ENCODE measurements around the gene CACNA2D1.
A peak's percentile ranks its signal among the peaks of the same experiment; 100 is the strongest.

The CACNA2D1 gene

GRCh38 chr7:82442492-82443035 is 1.0 kb downstream of the CACNA2D1 start:
- no CpG with 5 or more reads among the region's 22 CpGs for WGBS, 2 donors (ENCODE audit: extremely low coverage in 2 of 2, insufficient read length in 2 of 2, insufficient replicate concordance in 1 of 2)
- H2BK120ac ChIP-seq (ENCODE audit: low read depth, low read length): no peak overlapping the region
- peak overlapping the region; percentile 100 for H2AFZ ChIP-seq (ENCODE audit: low read length)
- peak overlapping the region; percentile 64 for H3K18ac ChIP-seq (ENCODE audit: low read length)
- no peak overlapping the region for H4K8ac ChIP-seq (ENCODE audit: low read depth, low read length)
- H3K9ac ChIP-seq (ENCODE audit: low read depth, low read length, poor library complexity): peak overlapping the region; percentile 60
- H3K4me3 ChIP-seq (ENCODE audit: low read length in 2 of 2): peak overlapping the region; percentile 66 to 84
- H3K27ac ChIP-seq (replicated peaks; ENCODE audit: low read length): no peak overlapping the region
- H3K36me3 ChIP-seq (replicated peaks in 1 of 2; ENCODE audit: control insufficient read depth in 2 of 2, insufficient read depth in 2 of 2, low read length in 2 of 2): no peaks in the 10 kb centered on the region
- no peak overlapping the region for H4K91ac ChIP-seq (ENCODE audit: low read depth, low read length, poor library complexity)
- peaks cover 2% of the 10 kb centered on the region for H3K79me1 ChIP-seq (ENCODE audit: low read depth, low read length)
- H3K4ac ChIP-seq (ENCODE audit: low read length): no peak overlapping the region
- H3K4me2 ChIP-seq (ENCODE audit: insufficient read depth, low read length, poor library complexity, severe bottlenecking): peak overlapping the region; percentile 100
- peaks cover 2 to 5% of the 10 kb centered on the region in 2 donors for H3K4me1 ChIP-seq (ENCODE audit: control insufficient read depth in 2 of 2, insufficient read depth in 1 of 2, low read depth in 1 of 2, low read length in 2 of 2)
- H2BK5ac ChIP-seq (ENCODE audit: low read length): no peak overlapping the region
- H2AK5ac ChIP-seq (ENCODE audit: low read depth, low read length): no peak overlapping the region
- no peak for DNase-seq (ENCODE audit: low spot score)
- H3K23ac ChIP-seq (ENCODE audit: low read depth, low read length, poor library complexity): no peak overlapping the region
- peaks cover 3 to 68% (median 9%) of the 10 kb centered on the region in 3 experiments for H3K27me3 ChIP-seq (ENCODE audit: control insufficient read depth in 3 of 3, insufficient read depth in 3 of 3, low read depth in 1 of 3, low read length in 3 of 3)
- H2BK12ac ChIP-seq (ENCODE audit: low read length): no peak overlapping the region
- no peak overlapping the region for H2BK15ac ChIP-seq (ENCODE audit: low read length)
- no peaks in the 10 kb centered on the region for H3K9me3 ChIP-seq (replicated peaks in 1 of 2; ENCODE audit: control insufficient read depth in 2 of 2, insufficient read depth in 1 of 2, low read depth in 1 of 2, low read length in 2 of 2)
- peak overlapping the region; percentile 31 for H3K14ac ChIP-seq (ENCODE audit: low read length)

- Histone ChIP-seq H2BK120ac (ENCODE audit: low read depth, low read length) (no peak overlapping the region), H2BK5ac (ENCODE audit: low read length) (no peak overlapping the region), H4K91ac (ENCODE audit: low read depth, low read length, poor library complexity) (no peak overlapping the region), H3K4me2 (ENCODE audit: insufficient read depth, low read length, poor library complexity, severe bottlenecking) (no peak overlapping the region), H2AK5ac (ENCODE audit: low read depth, low read length) (no peak overlapping the region), H3K4ac (ENCODE audit: low read length) (no peak overlapping the region), H3K9ac (ENCODE audit: low read depth, low read length, poor library complexity) (no peak overlapping the region), H3K79me1 (ENCODE audit: low read depth, low read length) (peaks cover 2% of the 10 kb centered on the region), H4K8ac (ENCODE audit: low read depth, low read length) (no peak overlapping the region), H3K36me3 (replicated peaks in 1 of 2; ENCODE audit: control insufficient read depth in 2 of 2, insufficient read depth in 2 of 2, low read length in 2 of 2) (no peaks in the 10 kb centered on the region), H3K18ac (ENCODE audit: low read length) (no peak overlapping the region), H3K14ac (ENCODE audit: low read length) (no peak overlapping the region), H3K27me3 (ENCODE audit: control insufficient read depth in 3 of 3, insufficient read depth in 3 of 3, low read depth in 1 of 3, low read length in 3 of 3) (peaks cover 3 to 63% (median 9%) of the 10 kb centered on the region in 3 experiments), H2AFZ (ENCODE audit: low read length) (no peak overlapping the region), H2BK15ac (ENCODE audit: low read length) (no peak overlapping the region), H3K27ac (replicated peaks; ENCODE audit: low read length) (no peak overlapping the region), H2BK12ac (ENCODE audit: low read length) (no peak overlapping the region), H3K23ac (ENCODE audit: low read depth, low read length, poor library complexity) (no peak overlapping the region), H3K4me3 (ENCODE audit: low read length in 2 of 2) (peak overlapping the region in 1 of 2 donors; percentile 66), H3K9me3 (replicated peaks in 1 of 2; ENCODE audit: control insufficient read depth in 2 of 2, insufficient read depth in 1 of 2, low read depth in 1 of 2, low read length in 2 of 2) (no peaks in the 10 kb centered on the region), H3K4me1 (ENCODE audit: control insufficient read depth in 2 of 2, insufficient read depth in 1 of 2, low read depth in 1 of 2, low read length in 2 of 2) (peaks cover 2 to 5% of the 10 kb centered on the region in 2 donors)
- WGBS, 2 donors (ENCODE audit: extremely low coverage in 2 of 2, insufficient read length in 2 of 2, insufficient replicate concordance in 1 of 2): no CpG with 5 or more reads among the region's 9 CpGs
- no peak for DNase-seq (ENCODE audit: low spot score)
These were observed 1.7 kb downstream of the CACNA2D1 start for GRCh38 chr7:82441669-82442478.

GRCh38 chr7:82438521-82438920 is 5.1 kb downstream of the CACNA2D1 start:
- Histone ChIP-seq H3K4me3 (ENCODE audit: low read length in 2 of 2) (no peak overlapping the region), H3K18ac (ENCODE audit: low read length) (no peak overlapping the region), H3K27ac (replicated peaks; ENCODE audit: low read length) (no peak overlapping the region), H3K9ac (ENCODE audit: low read depth, low read length, poor library complexity) (no peak overlapping the region), H3K79me1 (ENCODE audit: low read depth, low read length) (peaks cover 2% of the 10 kb centered on the region), H2BK12ac (ENCODE audit: low read length) (no peak overlapping the region), H3K4me2 (ENCODE audit: insufficient read depth, low read length, poor library complexity, severe bottlenecking) (no peak overlapping the region), H2AFZ (ENCODE audit: low read length) (no peak overlapping the region), H3K27me3 (ENCODE audit: control insufficient read depth in 3 of 3, insufficient read depth in 3 of 3, low read depth in 1 of 3, low read length in 3 of 3) (peaks cover 3 to 50% (median 9%) of the 10 kb centered on the region in 3 experiments), H3K4ac (ENCODE audit: low read length) (no peak overlapping the region), H3K36me3 (replicated peaks in 1 of 2; ENCODE audit: control insufficient read depth in 2 of 2, insufficient read depth in 2 of 2, low read length in 2 of 2) (no peaks in the 10 kb centered on the region), H3K14ac (ENCODE audit: low read length) (no peak overlapping the region), H4K8ac (ENCODE audit: low read depth, low read length) (no peak overlapping the region), H3K4me1 (ENCODE audit: control insufficient read depth in 2 of 2, insufficient read depth in 1 of 2, low read depth in 1 of 2, low read length in 2 of 2) (peaks cover 2 to 3% of the 10 kb centered on the region in 2 donors), H4K91ac (ENCODE audit: low read depth, low read length, poor library complexity) (no peak overlapping the region), H3K9me3 (replicated peaks in 1 of 2; ENCODE audit: control insufficient read depth in 2 of 2, insufficient read depth in 1 of 2, low read depth in 1 of 2, low read length in 2 of 2) (no peaks in the 10 kb centered on the region), H2BK5ac (ENCODE audit: low read length) (no peak overlapping the region), H3K23ac (ENCODE audit: low read depth, low read length, poor library complexity) (no peak overlapping the region), H2AK5ac (ENCODE audit: low read depth, low read length) (no peak overlapping the region), H2BK15ac (ENCODE audit: low read length) (no peak overlapping the region), H2BK120ac (ENCODE audit: low read depth, low read length) (no peak overlapping the region)
- no CpG with 5 or more reads among the region's 5 CpGs for WGBS, 2 donors (ENCODE audit: extremely low coverage in 2 of 2, insufficient read length in 2 of 2, insufficient replicate concordance in 1 of 2)
- no peak for DNase-seq (ENCODE audit: low spot score)

GRCh38 chr7:82435769-82436168 is 7.8 kb downstream of the CACNA2D1 start:
- H3K4me1 ChIP-seq (ENCODE audit: control insufficient read depth in 2 of 2, insufficient read depth in 1 of 2, low read depth in 1 of 2, low read length in 2 of 2): no peaks in the 10 kb centered on the region
- H2BK15ac ChIP-seq (ENCODE audit: low read length): no peak overlapping the region
- H3K9me3 ChIP-seq (replicated peaks in 1 of 2; ENCODE audit: control insufficient read depth in 2 of 2, insufficient read depth in 1 of 2, low read depth in 1 of 2, low read length in 2 of 2): no peaks in the 10 kb centered on the region
- H3K27ac ChIP-seq (replicated peaks; ENCODE audit: low read length): no peak overlapping the region
- H4K8ac ChIP-seq (ENCODE audit: low read depth, low read length): no peak overlapping the region
- H2BK12ac ChIP-seq (ENCODE audit: low read length): no peak overlapping the region
- no CpG with 5 or more reads among the region's 5 CpGs for WGBS, 2 donors (ENCODE audit: extremely low coverage in 2 of 2, insufficient read length in 2 of 2, insufficient replicate concordance in 1 of 2)
- H3K4me2 ChIP-seq (ENCODE audit: insufficient read depth, low read length, poor library complexity, severe bottlenecking): no peak overlapping the region
- peaks cover 0 to 34% (median 0%) of the 10 kb centered on the region in 3 experiments for H3K27me3 ChIP-seq (ENCODE audit: control insufficient read depth in 3 of 3, insufficient read depth in 3 of 3, low read depth in 1 of 3, low read length in 3 of 3)
- no peak overlapping the region for H3K23ac ChIP-seq (ENCODE audit: low read depth, low read length, poor library complexity)
- H2AFZ ChIP-seq (ENCODE audit: low read length): no peak overlapping the region
- H3K14ac ChIP-seq (ENCODE audit: low read length): no peak overlapping the region
- no peak overlapping the region for H2BK5ac ChIP-seq (ENCODE audit: low read length)
- no peaks in the 10 kb centered on the region for H3K36me3 ChIP-seq (replicated peaks in 1 of 2; ENCODE audit: control insufficient read depth in 2 of 2, insufficient read depth in 2 of 2, low read length in 2 of 2)
- no peak overlapping the region for H3K4ac ChIP-seq (ENCODE audit: low read length)
- no peaks in the 10 kb centered on the region for H3K79me1 ChIP-seq (ENCODE audit: low read depth, low read length)
- no peak for DNase-seq (ENCODE audit: low spot score)
- H2BK120ac ChIP-seq (ENCODE audit: low read depth, low read length): no peak overlapping the region
- no peak overlapping the region for H4K91ac ChIP-seq (ENCODE audit: low read depth, low read length, poor library complexity)
- no peak overlapping the region for H3K18ac ChIP-seq (ENCODE audit: low read length)
- H3K4me3 ChIP-seq (ENCODE audit: low read length in 2 of 2): no peak overlapping the region
- H2AK5ac ChIP-seq (ENCODE audit: low read depth, low read length): no peak overlapping the region
- H3K9ac ChIP-seq (ENCODE audit: low read depth, low read length, poor library complexity): no peak overlapping the region
